Activated B cell treated with CpG ODN at 0.5 μM for 24 hours (primary cell): ENCODE data around the gene ISG20L2. TPM values are rescaled to one million over a fixed set of nuclear protein-coding genes. Genes with fewer than 3 reads are reported as not detected.

ENCODE experiments used
- ATAC-seq: fragments of 200-7000 bp; cut with Tn5 transposase; one replicate; pipeline ENCODE4 v1.10.0; 2021; ENCODE audit warnings: low read depth, mild to moderate bottlenecking, moderate library complexity
- CTCF ChIA-PET: fragments of 350-600 bp; sonication (Branson Sonifier 250); formaldehyde crosslinking; loops from one replicate; lab custom pipeline; 2021; ENCODE audit warnings: antibody characterized with exemption; lab: Charles Lee
- POLR2A ChIA-PET: fragments of 350-600 bp; sonication (Branson Sonifier 250); formaldehyde crosslinking; loops from one replicate; lab custom pipeline; 2021; ENCODE audit warnings: antibody characterized with exemption; lab: Charles Lee
- DNase-seq: peaks from one replicate; pipeline ENCODE4 v3.0.0; 2022
- H3K27ac Mint-ChIP-seq: one replicate; pipeline ENCODE4 v1.8.0; 2020; ENCODE audit warnings: mixed read lengths
- H3K27me3 Mint-ChIP-seq: one replicate; pipeline ENCODE4 v1.8.0; 2021; ENCODE audit warnings: mixed read lengths
- H3K36me3 Mint-ChIP-seq: one replicate; pipeline ENCODE4 v1.8.0; 2021; ENCODE audit warnings: low read depth, mixed read lengths
- H3K4me1 Mint-ChIP-seq: one replicate; pipeline ENCODE4 v1.8.0; 2021; ENCODE audit warnings: mixed read lengths
- H3K4me3 Mint-ChIP-seq: one replicate; pipeline ENCODE4 v1.8.0; 2020; ENCODE audit warnings: mild to moderate bottlenecking, mixed read lengths
- H3K9me3 Mint-ChIP-seq: one replicate; pipeline ENCODE4 v1.8.0; 2020; ENCODE audit warnings: mixed read lengths
- intact Hi-C: fragments of 100-400 bp; cut with micrococcal nuclease; formaldehyde crosslinking; loops from one replicate; pipeline ENCODE4 v1.15.1; 2024
- total RNA-seq: library from RNA; stranded (reverse); gene quantifications from 2 replicates; pipeline ENCODE4 v1.2.3, GENCODE V29; 2022
- TF ChIP-seq, protein P1 (sequence below): fragments of 200-600 bp; IDR thresholded peaks from one replicate; pipeline ENCODE4 v1.8.0; 2022; ENCODE audit warnings: antibody characterized with exemption, mild to moderate bottlenecking

Gene ISG20L2
- total RNA-seq, 1 donor from 2014 or later: 53.0 TPM

DNA sequence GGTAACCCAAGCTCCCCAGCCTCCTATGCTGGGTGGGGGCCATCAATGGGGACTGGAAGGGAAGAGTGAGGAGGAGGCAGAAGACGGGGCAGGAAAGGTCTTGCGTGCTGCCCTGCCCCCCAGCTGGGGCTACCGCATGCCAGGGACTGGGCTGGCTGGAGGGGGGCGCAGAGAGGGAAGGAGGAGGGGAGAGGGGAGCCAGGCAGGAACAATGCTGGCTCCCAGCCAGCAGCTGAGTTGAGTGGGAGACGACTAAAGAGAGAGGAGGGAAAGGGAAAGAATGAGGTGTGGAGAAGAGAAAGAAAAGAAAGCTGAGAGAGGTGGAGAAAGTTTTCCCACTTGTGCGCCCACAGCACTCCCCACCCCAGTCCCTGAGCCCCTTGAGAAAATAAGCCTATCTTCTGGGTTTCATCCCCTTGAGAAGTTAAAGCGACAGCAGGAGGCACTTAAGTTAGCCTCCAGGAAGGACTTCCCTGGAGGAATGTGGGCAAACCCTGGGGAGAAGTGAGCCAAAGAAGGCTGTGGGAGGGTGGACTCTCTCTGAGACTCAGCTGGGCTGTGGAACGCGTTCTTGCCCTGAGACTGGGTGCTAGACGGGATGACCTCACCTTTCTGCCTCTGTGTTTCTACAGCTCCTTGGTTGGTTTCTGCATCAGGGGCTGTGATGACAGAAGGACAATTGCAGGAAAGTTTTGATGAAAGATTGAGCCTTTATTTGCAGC, 38.5 kb downstream of the ISG20L2 start:
- ChIA-PET CTCF (interaction anchor here (0.6 to 6.9 kb wide), 41 partner anchors 9 to 467 kb away, joined by 3 to 182 read pairs (median 4); partner anchors contain the start of genes CRABP2, HDGF, ISG20L2 and METTL25B), POLR2A (interaction anchor here (1.0 to 1.8 kb wide), 4 partner anchors 14 to 170 kb away, joined by 3 to 9 read pairs (median 4); partner anchors contain the start of genes HDGF and NTRK1)
- Mint-ChIP-seq H3K9me3 (no peaks in the 10 kb centered on the region), H3K4me1 (peaks cover 18% of the 10 kb centered on the region), H3K27me3 (peaks cover 50% of the 10 kb centered on the region), H3K4me3 (no peak overlapping the region), H3K36me3 (no peaks in the 10 kb centered on the region), H3K27ac (no peak overlapping the region)
- intact Hi-C loops: loop anchor here (1.0 to 2.0 kb wide), 6 partner anchors 16 to 237 kb away; partner anchors contain the start of gene NTRK1
- DNase-seq (no peak), ATAC-seq (no peak)
- TF ChIP-seq, protein P1, sequence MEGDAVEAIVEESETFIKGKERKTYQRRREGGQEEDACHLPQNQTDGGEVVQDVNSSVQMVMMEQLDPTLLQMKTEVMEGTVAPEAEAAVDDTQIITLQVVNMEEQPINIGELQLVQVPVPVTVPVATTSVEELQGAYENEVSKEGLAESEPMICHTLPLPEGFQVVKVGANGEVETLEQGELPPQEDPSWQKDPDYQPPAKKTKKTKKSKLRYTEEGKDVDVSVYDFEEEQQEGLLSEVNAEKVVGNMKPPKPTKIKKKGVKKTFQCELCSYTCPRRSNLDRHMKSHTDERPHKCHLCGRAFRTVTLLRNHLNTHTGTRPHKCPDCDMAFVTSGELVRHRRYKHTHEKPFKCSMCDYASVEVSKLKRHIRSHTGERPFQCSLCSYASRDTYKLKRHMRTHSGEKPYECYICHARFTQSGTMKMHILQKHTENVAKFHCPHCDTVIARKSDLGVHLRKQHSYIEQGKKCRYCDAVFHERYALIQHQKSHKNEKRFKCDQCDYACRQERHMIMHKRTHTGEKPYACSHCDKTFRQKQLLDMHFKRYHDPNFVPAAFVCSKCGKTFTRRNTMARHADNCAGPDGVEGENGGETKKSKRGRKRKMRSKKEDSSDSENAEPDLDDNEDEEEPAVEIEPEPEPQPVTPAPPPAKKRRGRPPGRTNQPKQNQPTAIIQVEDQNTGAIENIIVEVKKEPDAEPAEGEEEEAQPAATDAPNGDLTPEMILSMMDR: no peak

DNA sequence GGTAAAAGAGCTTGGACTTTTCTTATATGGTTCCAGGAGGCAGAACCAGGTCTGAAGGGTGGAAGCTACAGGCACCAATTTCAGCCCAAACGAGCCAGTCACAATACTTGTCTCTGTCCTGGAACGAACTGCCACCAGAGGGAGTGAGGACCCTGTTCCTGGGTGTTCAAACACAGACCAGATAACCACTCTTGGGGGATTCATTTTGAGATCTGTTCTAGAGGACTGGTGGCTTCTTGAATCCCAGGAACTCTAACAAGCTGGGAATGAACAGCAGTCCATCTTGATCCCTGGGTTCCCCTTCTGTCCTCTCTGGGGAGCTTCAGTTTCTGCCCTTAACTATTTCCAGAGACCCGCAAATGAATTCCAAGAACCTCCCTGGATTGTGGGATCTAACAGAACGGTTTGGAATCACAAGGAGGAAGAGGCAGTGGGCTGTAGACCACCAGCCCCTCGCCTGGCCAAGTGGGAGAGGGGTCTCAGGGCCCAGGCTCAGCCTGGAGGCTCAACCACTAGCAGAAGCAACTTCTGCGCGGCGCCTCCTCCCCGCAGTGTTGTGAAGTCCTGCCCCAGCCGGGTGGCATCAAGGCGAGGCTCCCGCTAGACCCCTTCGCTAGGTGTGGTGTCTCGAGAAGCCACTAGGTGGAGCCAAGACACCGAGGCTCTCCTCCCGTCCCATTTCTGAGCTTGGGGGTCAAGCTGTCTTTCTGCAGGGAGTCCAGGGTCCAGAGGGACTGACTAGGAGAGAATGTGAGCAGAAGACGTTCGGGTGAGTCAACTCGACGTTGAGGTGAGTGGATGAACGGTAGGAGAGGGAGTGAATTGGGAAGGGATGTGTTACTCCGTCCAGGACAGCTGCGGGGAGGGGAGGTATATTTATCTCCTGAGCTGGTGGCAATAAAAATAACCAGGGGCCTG, 39.3 kb downstream of the ISG20L2 start:
- H3K4me3 Mint-ChIP-seq: no peak overlapping the region
- no peak overlapping the region for H3K27ac Mint-ChIP-seq
- POLR2A ChIA-PET: interaction anchor here (0.6 to 1.8 kb wide), 5 partner anchors 13 to 185 kb away, joined by 3 to 9 read pairs (median 3); partner anchors contain the start of genes HDGF and NTRK1
- CTCF ChIA-PET: interaction anchor here (0.6 to 6.9 kb wide), 40 partner anchors 9 to 467 kb away, joined by 3 to 182 read pairs (median 4); partner anchors contain the start of genes CRABP2, HDGF, ISG20L2 and METTL25B
- intact Hi-C loops: loop anchor here (1.0 to 2.0 kb wide), 6 partner anchors 17 to 238 kb away; partner anchors contain the start of gene NTRK1
- peaks cover 51% of the 10 kb centered on the region for H3K27me3 Mint-ChIP-seq
- no peaks in the 10 kb centered on the region for H3K9me3 Mint-ChIP-seq
- H3K36me3 Mint-ChIP-seq: no peaks in the 10 kb centered on the region
- peak; percentile 98 for ATAC-seq
- TF ChIP-seq, protein P1: peak; percentile 86
- peaks cover 22% of the 10 kb centered on the region for H3K4me1 Mint-ChIP-seq
- peak; percentile 55 for DNase-seq

DNA sequence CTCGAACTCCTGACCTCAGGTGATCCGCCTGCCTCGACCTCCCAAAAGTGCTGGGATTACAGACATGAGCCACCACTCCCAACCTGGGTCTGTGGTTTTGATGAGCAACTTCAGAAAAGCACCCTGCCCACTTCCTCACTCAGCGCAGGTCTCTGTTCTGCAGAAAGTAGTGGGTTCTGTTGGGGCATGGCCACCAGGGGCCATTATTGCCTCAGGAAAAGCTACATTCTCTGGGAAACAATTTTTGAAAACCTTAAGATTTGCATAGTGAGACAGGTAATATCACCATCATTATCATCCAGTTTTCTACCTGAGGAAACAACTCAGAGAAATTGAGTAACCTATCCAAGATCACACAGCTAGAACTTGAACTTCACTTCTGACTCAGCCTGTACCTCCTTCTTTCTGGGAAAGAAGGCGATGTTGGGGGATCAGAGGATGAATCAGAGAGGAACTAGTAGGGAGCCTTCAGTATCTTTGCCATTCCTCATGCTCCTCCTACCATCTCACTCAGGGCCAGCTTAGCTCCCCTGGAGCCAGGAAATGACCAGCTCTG, 44.3 kb downstream of the ISG20L2 start:
- no peak for DNase-seq
- Mint-ChIP-seq H3K27me3 (peaks cover 46% of the 10 kb centered on the region), H3K4me1 (peaks cover 29% of the 10 kb centered on the region), H3K9me3 (no peaks in the 10 kb centered on the region), H3K36me3 (no peaks in the 10 kb centered on the region), H3K27ac (no peak overlapping the region), H3K4me3 (no peak overlapping the region)
- ChIA-PET CTCF (interaction anchor here (0.8 to 2.6 kb wide), 4 partner anchors 9 to 205 kb away, joined by 3 to 15 read pairs (median 6); no protein-coding TSS in a partner anchor), POLR2A (interaction anchor here (1.0 kb wide), 1 partner anchor 23 kb away, joined by 3 read pairs; no protein-coding TSS in a partner anchor)
- intact Hi-C loops: no loop called here
- peak; percentile 42 for ATAC-seq
- TF ChIP-seq, protein P1: no peak

DNA sequence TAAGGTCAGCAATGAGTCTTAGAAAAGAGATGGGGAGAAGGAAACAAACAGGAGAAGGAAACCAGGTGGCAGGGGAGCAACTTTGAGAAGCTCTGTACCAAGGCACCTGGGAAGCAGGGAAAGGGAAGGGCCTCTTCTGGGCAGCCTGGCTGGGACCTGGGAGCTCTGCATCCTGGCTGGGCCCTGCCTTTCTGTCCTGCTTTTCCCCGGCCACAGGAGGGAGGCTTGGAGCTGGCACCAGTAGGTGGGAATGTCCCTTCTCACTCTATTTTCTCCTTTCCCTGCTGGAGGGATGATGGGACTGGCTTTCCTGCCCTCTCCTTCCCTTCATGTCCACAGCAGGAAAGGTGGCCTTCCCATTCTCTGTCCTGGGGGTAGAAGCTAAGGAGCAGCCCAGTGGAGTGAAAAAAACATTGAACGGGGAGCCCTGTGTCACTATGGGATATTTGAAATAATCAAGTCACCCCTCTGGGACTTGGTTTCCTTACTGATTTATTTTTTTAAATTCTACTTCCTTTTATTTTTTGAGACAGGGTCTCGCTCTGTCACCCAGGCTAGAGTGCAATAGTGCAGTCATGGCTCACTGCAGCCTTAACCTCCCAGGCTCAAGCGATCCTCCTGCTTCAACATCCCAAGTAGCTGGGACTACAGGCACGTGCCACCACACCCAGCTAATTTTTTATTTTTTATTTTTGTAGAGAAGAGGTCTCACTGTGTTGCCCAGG, 46.2 kb downstream of the ISG20L2 start:
- Mint-ChIP-seq H3K36me3 (no peaks in the 10 kb centered on the region), H3K27me3 (peaks cover 59% of the 10 kb centered on the region), H3K4me1 (peaks cover 40% of the 10 kb centered on the region), H3K9me3 (no peaks in the 10 kb centered on the region), H3K27ac (no peak overlapping the region), H3K4me3 (no peak overlapping the region)
- DNase-seq (no peak), ATAC-seq (peak; percentile 45)
- TF ChIP-seq, protein P1: no peak
- CTCF ChIA-PET: interaction anchor here (0.6 to 8.2 kb wide), 5 partner anchors 21 to 208 kb away, joined by 3 to 63 read pairs (median 5); no protein-coding TSS in a partner anchor
- POLR2A ChIA-PET: interaction anchor here (0.9 kb wide), 1 partner anchor 46 kb away, joined by 4 read pairs; the partner anchor contains the start of gene METTL25B
- intact Hi-C loops: no loop called here
